ENCODE results near the gene ZCCHC17.

GRCh38 chr1:31300193-31300592 lies 3.4 kb downstream of the ZCCHC17 start:
- TF ChIP-seq CTCF (IDR thresholded peaks at IDR 0.05) (no peak), POLR2A (IDR thresholded peaks at IDR 0.05) (no peak)

Measured in testis (tissue), 2 donors.